GM21723 (cell line): ENCODE data around the gene BOLA1.
"Not testable (repeated sequence)": the region's sequence is repeated elsewhere in the genome, so short reads cannot be mapped to it uniquely, and the experiment has no call there.

Experiments used
- ATAC-seq: cut with Tn5 transposase; IDR thresholded peaks from one replicate; pipeline ENCODE4 v1.9.1; 2021; ENCODE audit warnings: mild to moderate bottlenecking, moderate library complexity; ENCODE audit not compliant: unreplicated experiment

BOLA1 gene

DNA sequence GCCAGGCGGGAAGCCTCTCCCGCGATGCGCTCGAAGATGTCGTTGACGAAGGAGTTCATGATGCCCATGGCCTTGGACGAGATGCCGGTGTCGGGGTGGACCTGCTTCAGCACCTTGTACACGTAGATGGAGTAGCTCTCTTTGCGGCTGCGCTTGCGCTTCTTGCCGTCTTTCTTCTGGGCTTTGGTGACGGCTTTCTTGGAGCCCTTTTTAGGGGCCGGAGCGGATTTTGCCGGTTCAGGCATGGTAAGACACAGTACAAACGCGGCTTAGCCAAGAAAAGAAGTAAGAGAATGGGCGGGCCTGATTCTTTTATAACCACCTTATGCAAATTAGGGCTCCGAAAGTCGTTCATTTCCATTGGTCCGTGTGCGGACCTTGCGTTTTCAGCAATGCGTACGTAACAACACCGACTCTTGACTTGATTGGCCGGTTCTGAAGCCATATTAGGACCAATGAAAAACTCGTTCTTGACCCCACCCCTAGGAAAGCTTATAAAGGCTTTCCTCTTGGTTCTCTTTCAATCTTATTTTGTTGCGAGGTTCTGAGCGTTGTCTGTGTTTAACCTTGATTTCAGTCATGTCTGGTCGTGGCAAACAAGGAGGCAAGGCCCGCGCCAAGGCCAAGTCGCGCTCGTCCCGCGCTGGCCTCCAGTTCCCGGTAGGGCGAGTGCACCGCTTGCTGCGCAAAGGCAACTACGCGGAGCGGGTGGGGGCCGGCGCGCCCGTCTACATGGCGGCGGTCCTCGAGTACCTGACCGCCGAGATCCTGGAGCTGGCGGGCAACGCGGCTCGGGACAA, 12.8 kb upstream of the BOLA1 start:
- peak; percentile 59 for ATAC-seq

GRCh38 chr1:149887196-149887455, 12.2 kb upstream of the BOLA1 start:
- ATAC-seq = not testable (repeated sequence)

GRCh38 chr1:149887456-149888246, 11.7 kb upstream of the BOLA1 start:
- ATAC-seq = peak; percentile 50

DNA sequence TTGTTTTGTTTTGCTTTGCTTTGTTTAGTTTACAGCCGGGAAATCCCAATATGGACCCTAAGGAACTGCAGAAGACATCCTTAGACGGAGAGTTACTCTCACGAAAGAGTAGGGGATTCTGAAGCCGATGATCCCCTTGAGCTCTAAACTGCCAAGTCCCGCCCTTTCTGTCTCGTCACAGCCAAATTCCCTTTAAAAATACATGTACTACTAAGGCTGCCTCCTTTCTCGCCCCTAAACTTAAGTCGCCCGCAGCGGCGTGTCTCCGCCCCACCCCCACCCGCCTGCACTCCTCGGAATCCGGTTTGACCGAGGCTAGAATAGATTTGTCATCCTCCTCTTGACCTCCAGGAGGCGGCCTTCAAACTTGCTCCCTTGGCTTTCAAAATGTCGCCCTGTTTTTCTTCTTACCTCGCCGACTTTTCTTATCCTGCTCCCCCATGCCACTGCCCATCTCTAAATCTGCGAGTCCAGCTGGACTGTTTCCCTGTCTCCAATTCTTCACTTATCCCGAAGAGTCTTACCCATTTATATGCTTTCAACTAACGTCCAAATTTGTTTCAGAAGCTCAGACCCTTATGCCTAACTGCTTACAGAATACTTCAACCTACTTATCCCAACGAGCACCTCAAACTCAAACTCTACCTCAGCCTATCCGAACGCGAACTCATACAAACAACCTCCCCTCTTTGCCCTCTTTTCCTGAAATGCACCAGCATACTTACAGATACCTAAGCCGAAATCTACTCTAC, 10.9 kb upstream of the BOLA1 start:
- ATAC-seq = peak; percentile 22

- ATAC-seq = no peak
Observed at GRCh38 chr1:149888999-149889289, 10.4 kb upstream of the BOLA1 start.

DNA sequence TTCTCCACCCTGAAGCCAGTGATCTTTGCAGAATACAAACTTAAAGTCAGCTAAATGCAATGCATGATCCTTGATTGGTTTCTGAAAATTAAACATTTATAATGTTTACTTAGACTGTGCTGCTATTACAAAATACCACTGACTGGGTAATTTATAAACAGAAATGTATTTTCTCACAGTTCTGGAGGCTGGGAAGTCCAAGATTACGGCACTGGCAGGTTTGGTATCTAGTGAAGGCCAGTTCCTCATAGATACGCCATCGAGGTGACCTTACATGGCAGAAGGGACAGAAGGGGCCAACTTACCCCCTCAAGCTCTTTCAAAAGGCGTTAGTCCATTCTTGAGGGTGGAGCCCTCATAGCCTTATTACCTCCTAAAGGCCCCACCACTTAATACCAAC, 2.8 kb upstream of the BOLA1 start:
- ATAC-seq = no peak

- no peak for ATAC-seq
Observed at GRCh38 chr1:149903836-149904491, 4.6 kb downstream of the BOLA1 start.

DNA sequence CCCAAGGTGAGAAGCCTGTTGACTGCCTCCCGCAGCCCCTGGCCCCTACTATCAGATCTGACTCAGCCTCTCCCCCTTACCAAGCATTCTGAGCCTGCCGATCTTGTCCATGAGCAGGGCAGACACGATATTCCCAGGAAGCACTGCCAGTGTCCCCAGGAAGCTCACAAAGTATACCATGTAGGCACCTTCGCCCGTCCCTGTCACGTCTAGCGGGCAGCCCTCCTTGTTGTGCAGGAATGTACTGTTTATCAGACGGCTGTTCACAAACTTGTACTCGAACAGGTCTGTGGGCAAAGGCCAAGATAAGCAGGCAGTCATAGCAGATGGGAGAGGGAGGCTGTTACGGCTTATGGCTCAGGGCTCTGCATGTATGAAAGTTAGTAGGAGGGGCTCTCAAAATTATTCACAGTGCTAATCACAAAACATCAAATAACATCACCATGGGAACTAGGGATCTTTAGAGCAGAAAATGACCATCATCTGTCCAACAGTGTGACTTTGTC, 7.3 kb downstream of the BOLA1 start:
- ATAC-seq = no peak

GRCh38 chr1:149914545-149914944, 15.2 kb downstream of the BOLA1 start:
- ATAC-seq = no peak

- ATAC-seq = no peak
Observed at GRCh38 chr1:149915429-149916192, 16.2 kb downstream of the BOLA1 start.

- ATAC-seq = no peak
Observed at GRCh38 chr1:149916193-149916897, 17.0 kb downstream of the BOLA1 start.

DNA sequence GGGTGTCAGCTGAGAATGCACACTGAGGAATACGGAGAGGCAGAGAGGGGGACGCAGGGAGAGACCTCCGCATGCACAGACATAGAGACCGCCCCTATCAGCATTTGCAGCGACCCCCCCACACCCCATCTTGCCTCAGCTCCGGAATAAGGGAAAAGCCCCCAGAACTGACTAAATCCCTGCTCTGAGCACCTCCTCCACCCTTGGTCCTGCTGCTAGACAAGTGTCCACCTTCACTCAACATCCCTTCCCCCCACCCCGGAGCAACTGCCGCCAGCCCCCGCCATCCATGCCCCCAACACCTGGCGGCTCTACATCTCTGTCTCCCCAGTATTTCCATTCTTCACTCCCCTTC, 17.5 kb downstream of the BOLA1 start:
- ATAC-seq = no peak

GRCh38 chr1:149917571-149918144, 18.3 kb downstream of the BOLA1 start, which contains the start of gene SV2A:
SV2A (minus strand) TSS chr1:149917844; CDS start chr1:149913840, 4,004 bp downstream.
- ATAC-seq = no peak

DNA sequence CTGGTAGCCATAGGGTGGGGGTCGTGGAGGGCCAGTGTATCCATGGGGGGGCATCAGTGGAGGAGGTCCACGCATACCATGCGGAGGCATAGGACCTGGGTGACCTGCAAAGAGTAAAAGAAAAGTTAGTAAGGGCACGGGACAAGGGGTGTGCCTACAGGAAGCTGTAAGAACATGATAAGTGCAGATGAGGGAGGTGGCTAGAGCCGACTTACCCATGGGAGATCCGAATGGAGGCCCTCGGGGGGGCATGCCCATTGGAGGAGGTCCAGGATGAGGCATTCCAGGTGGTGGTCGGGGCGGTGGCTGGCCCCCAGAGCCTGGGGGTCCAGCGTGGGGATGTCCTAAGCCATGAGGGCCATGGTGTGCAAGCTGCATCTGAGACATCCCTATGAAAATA, 24.3 kb downstream of the BOLA1 start:
- ATAC-seq = no peak

- no peak for ATAC-seq
Observed at GRCh38 chr1:149925345-149925744, 26.0 kb downstream of the BOLA1 start.

DNA sequence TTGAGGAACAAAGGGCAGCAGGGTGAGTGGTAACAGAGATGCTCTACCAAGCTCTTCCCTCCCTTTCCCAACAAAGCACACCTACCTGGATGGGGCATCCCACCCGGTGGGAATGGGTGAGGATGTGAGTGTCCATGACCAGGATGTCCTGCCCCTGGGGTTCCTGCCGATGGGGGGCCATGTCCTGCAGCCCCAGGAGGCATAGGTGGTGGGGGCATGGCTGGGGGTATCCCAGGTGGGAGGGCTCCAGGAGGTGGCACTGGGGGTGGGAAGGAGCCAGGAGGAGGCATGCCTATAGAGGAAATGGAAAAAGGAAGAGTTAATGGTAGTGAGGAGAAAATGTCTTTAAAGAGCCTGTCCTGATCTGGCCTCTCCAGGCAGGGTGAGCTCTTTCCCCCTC, 26.4 kb downstream of the BOLA1 start:
- ATAC-seq = no peak

GRCh38 chr1:149926296-149926695, 26.9 kb downstream of the BOLA1 start:
- ATAC-seq = no peak

- no peak for ATAC-seq
Observed at GRCh38 chr1:149927056-149927562, 27.7 kb downstream of the BOLA1 start.
